Esophagus muscularis mucosa (tissue), 4 donors: Measurements from ENCODE around the gene IFIH1.

ENCODE experiments used
- EP300 ChIP-seq: sonication (generic); formaldehyde crosslinking; IDR thresholded peaks from one replicate; pipeline ENCODE4 v1.6.1; 2017; ENCODE audit warnings: antibody characterized with exemption
- POLR2A ChIP-seq: fragments of 450-650 bp; IDR thresholded peaks from one replicate; pipeline ENCODE4 v1.6.1; 2017; ENCODE audit warnings: antibody characterized with exemption, moderate library complexity, mild to moderate bottlenecking, low read depth
- POLR2AphosphoS5 ChIP-seq, 2 donors: sonication (generic); formaldehyde crosslinking; IDR thresholded peaks; one replicate each; pipeline ENCODE4 v1.6.1; 2017; ENCODE audit warnings: antibody characterized with exemption in 2 of 2
- TF ChIP-seq, protein P1 (sequence below), 3 experiments: fragments of 200-600 bp in 2 of 3; fragments of 450-650 bp in 1 of 3; sonication (generic) in 2 of 3; IDR thresholded peaks; one replicate each; pipeline ENCODE4 v1.5.1; 2017 to 2019; ENCODE audit warnings: antibody characterized with exemption in 3 of 3, mild to moderate bottlenecking in 2 of 3, moderate library complexity in 1 of 3

DNA sequence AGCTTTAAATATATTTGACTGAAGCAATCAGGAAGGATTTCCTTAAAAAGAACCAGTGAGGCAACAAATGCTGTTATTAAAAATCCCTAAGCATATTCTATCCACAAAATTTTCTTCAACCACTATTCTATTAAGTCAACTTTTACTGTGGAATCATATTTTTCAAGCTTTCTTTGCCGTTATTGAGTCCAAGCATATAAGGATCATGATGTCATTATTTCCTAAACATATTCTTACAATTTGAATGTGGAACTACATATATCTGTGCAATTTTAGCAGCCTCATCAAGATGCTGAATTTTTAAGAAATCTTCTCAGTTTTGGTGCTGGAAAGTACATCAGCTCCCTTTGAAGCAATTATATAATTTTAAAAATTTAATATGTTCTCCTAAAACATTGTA, 5.6 kb downstream of the IFIH1 start:
- TF ChIP-seq, protein P1, sequence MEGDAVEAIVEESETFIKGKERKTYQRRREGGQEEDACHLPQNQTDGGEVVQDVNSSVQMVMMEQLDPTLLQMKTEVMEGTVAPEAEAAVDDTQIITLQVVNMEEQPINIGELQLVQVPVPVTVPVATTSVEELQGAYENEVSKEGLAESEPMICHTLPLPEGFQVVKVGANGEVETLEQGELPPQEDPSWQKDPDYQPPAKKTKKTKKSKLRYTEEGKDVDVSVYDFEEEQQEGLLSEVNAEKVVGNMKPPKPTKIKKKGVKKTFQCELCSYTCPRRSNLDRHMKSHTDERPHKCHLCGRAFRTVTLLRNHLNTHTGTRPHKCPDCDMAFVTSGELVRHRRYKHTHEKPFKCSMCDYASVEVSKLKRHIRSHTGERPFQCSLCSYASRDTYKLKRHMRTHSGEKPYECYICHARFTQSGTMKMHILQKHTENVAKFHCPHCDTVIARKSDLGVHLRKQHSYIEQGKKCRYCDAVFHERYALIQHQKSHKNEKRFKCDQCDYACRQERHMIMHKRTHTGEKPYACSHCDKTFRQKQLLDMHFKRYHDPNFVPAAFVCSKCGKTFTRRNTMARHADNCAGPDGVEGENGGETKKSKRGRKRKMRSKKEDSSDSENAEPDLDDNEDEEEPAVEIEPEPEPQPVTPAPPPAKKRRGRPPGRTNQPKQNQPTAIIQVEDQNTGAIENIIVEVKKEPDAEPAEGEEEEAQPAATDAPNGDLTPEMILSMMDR (IDR thresholded peaks at IDR 0.05) = no peak
- TF ChIP-seq POLR2AphosphoS5 (IDR thresholded peaks at IDR 0.05) (no peak), POLR2A (no peak), EP300 (no peak)
